H1 (cell line): ENCODE measurements around the gene ASTN2. TPM values are rescaled to one million over a fixed set of nuclear protein-coding genes. Genes with fewer than 3 reads are reported as not detected.

Source experiments
- CTCF ChIA-PET: fragments of 300-600 bp; sonication (Branson Sonifier 250); formaldehyde crosslinking; loops from one replicate; lab custom pipeline; 2021; ENCODE audit not compliant: partially characterized antibody; lab: Charles Lee
- POLR2A ChIA-PET: fragments of 300-600 bp; sonication (Branson Sonifier 250); formaldehyde crosslinking; loops from one replicate; lab custom pipeline; 2021; ENCODE audit warnings: inconsistent platforms; ENCODE audit not compliant: partially characterized antibody; lab: Charles Lee
- DNase-seq, 2 experiments: peaks; one replicate each; pipeline versions ENCODE4 v3.0.0 to v3.0.0-alpha.2; 2010 to 2022; ENCODE audit warnings: low spot score in 2 of 2, low read depth in 1 of 2, mixed read lengths in 1 of 2
- FAIRE-seq: peaks from 2 replicates; lab custom pipeline; 2011; peaks lifted over from hg19 to GRCh38; lab: Jason Lieb, UNC
- H2AFZ ChIP-seq: 2 replicates; pipeline ENCODE4 v1.8.1; 2012; ENCODE audit warnings: low read length, inconsistent platforms
- H2AK5ac ChIP-seq: 2 replicates; pipeline ENCODE4 v1.6.1; 2013; ENCODE audit warnings: low read depth, low read length
- H2BK120ac ChIP-seq: replicated peaks from 2 replicates; pipeline ENCODE3; 2013; ENCODE audit warnings: low read depth, low read length, inconsistent platforms
- H2BK12ac ChIP-seq: 2 replicates; pipeline ENCODE4 v1.6.1; 2013; ENCODE audit warnings: low read depth, low read length
- H2BK15ac ChIP-seq: 2 replicates; pipeline ENCODE4 v1.6.1; 2013; ENCODE audit warnings: low read length
- H2BK20ac ChIP-seq: 2 replicates; pipeline ENCODE4 v1.6.1; 2013; ENCODE audit warnings: low read length
- H2BK5ac ChIP-seq: 2 replicates; pipeline ENCODE4 v1.6.1; 2013; ENCODE audit warnings: low read depth, low read length
- H3K14ac ChIP-seq: 2 replicates; pipeline ENCODE4 v1.6.1; 2013; ENCODE audit warnings: inconsistent platforms; ENCODE audit not compliant: insufficient read length
- H3K18ac ChIP-seq: 2 replicates; pipeline ENCODE4 v1.6.1; 2013; ENCODE audit warnings: low read length; ENCODE audit errors: extremely low read depth
- H3K23ac ChIP-seq: 2 replicates; pipeline ENCODE4 v1.6.1; 2013; ENCODE audit warnings: inconsistent platforms; ENCODE audit not compliant: insufficient read length
- H3K23me2 ChIP-seq: 2 replicates; pipeline ENCODE4 v1.6.1; 2013; ENCODE audit warnings: low read depth, low read length
- H3K27ac ChIP-seq: 2 replicates; pipeline ENCODE4 v1.6.1; 2011; ENCODE audit warnings: low read depth, low read length, inconsistent platforms
- H3K27me3 ChIP-seq, 4 experiments: replicated peaks in 1 of 4; 1 replicate in 1 of 4; 2 replicates in 3 of 4; pipeline versions ENCODE4 v1.6.1 to v1.8.1; 2011 to 2013; ENCODE audit warnings: low read length in 3 of 4, mild to moderate bottlenecking in 3 of 4, inconsistent platforms in 2 of 4, mixed read lengths in 2 of 4, moderate library complexity in 1 of 4; ENCODE audit not compliant: control insufficient read depth in 3 of 4, insufficient read depth in 3 of 4; ENCODE audit errors: extremely low read depth in 1 of 4
- H3K36me3 ChIP-seq, 4 experiments: 2 replicates each; pipeline versions ENCODE4 v1.6.1 to v1.8.1; 2011 to 2013; ENCODE audit warnings: mild to moderate bottlenecking in 4 of 4, low read length in 3 of 4, moderate library complexity in 2 of 4, control low read depth in 1 of 4, inconsistent platforms in 1 of 4; ENCODE audit not compliant: insufficient read depth in 4 of 4, control insufficient read depth in 2 of 4
- H3K4ac ChIP-seq: replicated peaks from 2 replicates; pipeline ENCODE3; 2013; ENCODE audit warnings: low read length, low read depth, mixed read lengths, inconsistent platforms; ENCODE audit not compliant: insufficient read length
- H3K4me1 ChIP-seq, 4 experiments: replicated peaks in 1 of 4; 1 replicate in 1 of 4; 2 replicates in 3 of 4; pipeline versions ENCODE4 v1.6.1 to v1.8.1; 2011 to 2013; ENCODE audit warnings: low read length in 3 of 4, inconsistent platforms in 2 of 4, mixed read lengths in 1 of 4; ENCODE audit not compliant: insufficient read depth in 4 of 4, control insufficient read depth in 3 of 4
- H3K4me2 ChIP-seq, 2 experiments: 2 replicates each; pipeline versions ENCODE4 v1.6.1 to v1.8.1; 2011 to 2013; ENCODE audit warnings: low read depth in 2 of 2, low read length in 2 of 2, control low read depth in 1 of 2, inconsistent platforms in 1 of 2, mild to moderate bottlenecking in 1 of 2; ENCODE audit not compliant: insufficient read depth in 1 of 2
- H3K4me3 ChIP-seq, 4 experiments: fragments of 200-600, 300-600 bp in 1 of 4; sonication (generic), shearing (Covaris generic), sonication (Bioruptor Twin) in 1 of 4; 2 replicates each; pipeline versions ENCODE4 v1.5.1 to v1.8.1; 2011 to 2016; ENCODE audit warnings: low read length in 4 of 4, low read depth in 3 of 4, control low read depth in 2 of 4, inconsistent platforms in 2 of 4, mild to moderate bottlenecking in 2 of 4, mixed read lengths in 1 of 4, moderate library complexity in 1 of 4; ENCODE audit not compliant: insufficient read depth in 2 of 4; ENCODE audit errors: extremely low read depth in 1 of 4
- H3K56ac ChIP-seq: replicated peaks from 2 replicates; pipeline ENCODE3; 2013; ENCODE audit warnings: low read depth, mild to moderate bottlenecking, mixed read lengths, low read length, inconsistent platforms; ENCODE audit not compliant: insufficient read length
- H3K79me1 ChIP-seq: 2 replicates; pipeline ENCODE4 v1.6.1; 2013; ENCODE audit warnings: low read depth, low read length, control low read depth
- H3K79me2 ChIP-seq, 2 experiments: 2 replicates each; pipeline versions ENCODE4 v1.6.1 to v1.8.1; 2012 to 2013; ENCODE audit warnings: low read length in 2 of 2, mild to moderate bottlenecking in 2 of 2, inconsistent platforms in 1 of 2; ENCODE audit not compliant: insufficient read depth in 2 of 2, control insufficient read depth in 1 of 2
- H3K9ac ChIP-seq, 4 experiments: replicated peaks in 1 of 4; 1 replicate in 1 of 4; 2 replicates in 3 of 4; pipeline versions ENCODE4 v1.6.1 to v1.8.1; 2011 to 2013; ENCODE audit warnings: low read depth in 3 of 4, low read length in 3 of 4, control low read depth in 2 of 4, mild to moderate bottlenecking in 2 of 4, moderate library complexity in 2 of 4, inconsistent platforms in 1 of 4; ENCODE audit errors: extremely low read depth in 1 of 4
- H3K9me3 ChIP-seq, 2 experiments: 2 replicates each; pipeline versions ENCODE4 v1.6.1 to v1.8.1; 2012 to 2013; ENCODE audit warnings: mild to moderate bottlenecking in 2 of 2, moderate library complexity in 2 of 2, control low read depth in 1 of 2, inconsistent platforms in 1 of 2, low read depth in 1 of 2, low read length in 1 of 2, mixed read lengths in 1 of 2; ENCODE audit not compliant: insufficient read depth in 2 of 2
- H4K20me1 ChIP-seq, 2 experiments: replicated peaks in 1 of 2; 2 replicates each; pipeline versions ENCODE3 to v1.8.1; 2011 to 2013; ENCODE audit warnings: inconsistent platforms in 2 of 2, low read length in 2 of 2, mild to moderate bottlenecking in 1 of 2; ENCODE audit not compliant: insufficient read depth in 2 of 2, control insufficient read depth in 1 of 2
- H4K5ac ChIP-seq: 2 replicates; pipeline ENCODE4 v1.6.1; 2013; ENCODE audit warnings: low read length, low read depth, mixed read lengths, inconsistent platforms; ENCODE audit not compliant: insufficient read length
- H4K8ac ChIP-seq: 2 replicates; pipeline ENCODE4 v1.8.0; 2013; ENCODE audit warnings: mild to moderate bottlenecking, moderate library complexity, low read length, inconsistent platforms; ENCODE audit not compliant: insufficient read depth; ENCODE audit errors: extremely low read depth
- H4K91ac ChIP-seq: replicated peaks from 2 replicates; pipeline ENCODE3; 2013; ENCODE audit warnings: low read length, mixed read lengths, inconsistent platforms; ENCODE audit not compliant: insufficient read length
- CREB1 ChIP-seq: IDR thresholded peaks from 2 replicates; pipeline ENCODE4 v1.6.1; 2012; ENCODE audit warnings: inconsistent platforms
- JUN ChIP-seq: IDR thresholded peaks from 2 replicates; pipeline ENCODE4 v1.6.1; 2011; ENCODE audit warnings: low read depth, mild to moderate bottlenecking, improper control_type of control experiment, low read length
- JUND ChIP-seq: IDR thresholded peaks from 2 replicates; pipeline ENCODE4 v1.6.1; 2011; ENCODE audit warnings: mild to moderate bottlenecking, improper control_type of control experiment, low read length
- KDM1A ChIP-seq: fragments of 200-600, 300-600 bp; sonication (generic); IDR thresholded peaks from 2 replicates; pipeline ENCODE4 v1.7.1; 2016; ENCODE audit warnings: mild to moderate bottlenecking, low read length, borderline replicate concordance
- KDM5A ChIP-seq: fragments of 200-600 bp; IDR thresholded peaks from 2 replicates; pipeline ENCODE4 v1.7.1; 2012; ENCODE audit warnings: mild to moderate bottlenecking, low read length, inconsistent platforms, mixed read lengths
- RBBP5 ChIP-seq: IDR thresholded peaks from 2 replicates; pipeline ENCODE4 v1.7.1; 2012; ENCODE audit warnings: low read depth, mild to moderate bottlenecking, inconsistent platforms, low read length, moderate library complexity, borderline replicate concordance
- RXRA ChIP-seq: IDR thresholded peaks from 2 replicates; pipeline ENCODE4 v1.6.1; 2011; ENCODE audit warnings: low read depth, mild to moderate bottlenecking, low read length, moderate library complexity; ENCODE audit not compliant: insufficient read depth
- SIN3A ChIP-seq, 2 experiments: IDR thresholded peaks in 1 of 2; conservative IDR thresholded peaks in 1 of 2; 2 replicates each; pipeline ENCODE4 v1.6.1; 2011 to 2012; ENCODE audit warnings: low read length in 2 of 2, improper control_type of control experiment in 1 of 2, low read depth in 1 of 2, mild to moderate bottlenecking in 1 of 2
- SRF ChIP-seq: IDR thresholded peaks from 2 replicates; pipeline ENCODE4 v1.6.1; 2011; ENCODE audit warnings: mild to moderate bottlenecking, low read depth, low read length, moderate library complexity
- TAF7 ChIP-seq: optimal IDR thresholded peaks from 2 replicates; pipeline ENCODE3; 2011; ENCODE audit warnings: low read depth, mild to moderate bottlenecking, inconsistent platforms, low read length, moderate library complexity, borderline replicate concordance
- USF2 ChIP-seq: IDR thresholded peaks from 2 replicates; pipeline ENCODE4 v1.6.1; 2011; ENCODE audit warnings: low read length, improper control_type of control experiment
- WGBS, 2 experiments: shearing (Covaris generic) in 1 of 2; methylation state at CpG; one replicate each; pipeline versions ENCODE4 v1.1.6 to v1.1.7; 2013 to 2015; ENCODE audit warnings: low lambda C conversion rate in 2 of 2, mixed read lengths in 2 of 2, inconsistent platforms in 1 of 2, low coverage in 1 of 2, missing lambda C conversion rate in 1 of 2; ENCODE audit not compliant: insufficient replicate concordance in 2 of 2, insufficient coverage in 1 of 2, insufficient read length in 1 of 2; ENCODE audit errors: extremely low coverage in 1 of 2, missing lambda C conversion rate in 1 of 2; 5-methylcytosine and 5-hydroxymethylcytosine counted together
- polyA plus RNA-seq, 7 experiments: library from polyadenylated mRNA; depleted of rRNA in 3 of 7; stranded (reverse) in 5 of 7; unstranded in 2 of 7; fragments of >200 nt in 5 of 7; fragments of 200-250 nt in 2 of 7; gene quantifications; 1 replicate in 5 of 7; 2 replicates in 1 of 7; 4 replicates in 1 of 7; pipeline versions ENCODE4 v1.2.1 to v1.2.3, GENCODE V29; 2011 to 2013; ENCODE audit warnings: missing spikeins in 2 of 7, mixed read lengths in 2 of 7
- total RNA-seq: library from RNA; stranded (reverse); fragmentation: NEBNext Ultra II Directional; extraction: Animal tissue kit (Norgen Biotek cat#: 25700); gene quantifications from 2 replicates; pipeline ENCODE4 v1.2.1, GENCODE V29; 2021
- TF ChIP-seq, protein P1 (sequence below): IDR thresholded peaks from 2 replicates; pipeline ENCODE4 v1.6.1; 2012; ENCODE audit warnings: low read length, inconsistent platforms

The ASTN2 gene
- total and polyA plus RNA-seq, 2 of the 8 experiments (the other 6 are each of a cell fraction or from before 2014, with no cell fraction given): 8.2 to 13.7 TPM

- DNase-seq (no peak), FAIRE-seq (no peak)
- CTCF ChIA-PET: interaction anchor here (0.9 kb wide), 1 partner anchor 77 kb away, joined by 4 read pairs; no protein-coding TSS in a partner anchor
- Histone ChIP-seq H3K14ac (no peak overlapping the region), H2BK12ac (no peak overlapping the region), H3K4me1 (peaks cover 0 to 3% (median 0%) of the 10 kb centered on the region in 4 experiments; a peak in 1 of 7 replicates), H4K20me1 (no peaks in the 10 kb centered on the region), H3K27me3 (no peaks in the 10 kb centered on the region), H3K18ac (no peak overlapping the region), H2BK5ac (no peak overlapping the region), H2BK15ac (no peak overlapping the region), H2AK5ac (no peak overlapping the region), H3K4me2 (no peak overlapping the region), H2BK20ac (no peak overlapping the region), H3K79me2 (no peaks in the 10 kb centered on the region), H3K23me2 (no peaks in the 10 kb centered on the region), H2AFZ (no peak overlapping the region), H3K4ac (no peak overlapping the region), H3K9me3 (no peaks in the 10 kb centered on the region), H3K36me3 (no peaks in the 10 kb centered on the region), H3K23ac (no peak overlapping the region), H3K56ac (no peak overlapping the region), H3K4me3 (no peak overlapping the region), H3K79me1 (no peaks in the 10 kb centered on the region), H3K27ac (no peak overlapping the region), H4K91ac (no peak overlapping the region), H4K8ac (no peak overlapping the region), H2BK120ac (no peak overlapping the region), H4K5ac (no peak overlapping the region), H3K9ac (no peak overlapping the region)
- POLR2A ChIA-PET: no interaction called here
- WGBS, 2 experiments: 94% methylated on average over 1 of the region's 1 CpG; no CpG with 5 or more reads in 1 of the 2 experiments
- no peak for TF ChIP-seq RXRA
- no peak for TF ChIP-seq SIN3A (conservative IDR thresholded peaks at IDR 0.05 in 1 of 2, IDR thresholded peaks at IDR 0.05 in 1 of 2; ENCODE audit: low read depth in 1 of 2, low read length in 2 of 2)
- TF ChIP-seq JUN: no peak
- no peak for TF ChIP-seq CREB1
- no peak for TF ChIP-seq USF2
- TF ChIP-seq RBBP5: no peak
- no peak for TF ChIP-seq KDM1A
- TF ChIP-seq JUND: no peak
- no peak for TF ChIP-seq TAF7
- TF ChIP-seq SRF: no peak
- no peak for TF ChIP-seq KDM5A
- TF ChIP-seq, protein P1, sequence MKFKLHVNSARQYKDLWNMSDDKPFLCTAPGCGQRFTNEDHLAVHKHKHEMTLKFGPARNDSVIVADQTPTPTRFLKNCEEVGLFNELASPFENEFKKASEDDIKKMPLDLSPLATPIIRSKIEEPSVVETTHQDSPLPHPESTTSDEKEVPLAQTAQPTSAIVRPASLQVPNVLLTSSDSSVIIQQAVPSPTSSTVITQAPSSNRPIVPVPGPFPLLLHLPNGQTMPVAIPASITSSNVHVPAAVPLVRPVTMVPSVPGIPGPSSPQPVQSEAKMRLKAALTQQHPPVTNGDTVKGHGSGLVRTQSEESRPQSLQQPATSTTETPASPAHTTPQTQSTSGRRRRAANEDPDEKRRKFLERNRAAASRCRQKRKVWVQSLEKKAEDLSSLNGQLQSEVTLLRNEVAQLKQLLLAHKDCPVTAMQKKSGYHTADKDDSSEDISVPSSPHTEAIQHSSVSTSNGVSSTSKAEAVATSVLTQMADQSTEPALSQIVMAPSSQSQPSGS: no peak
Observed at GRCh38 chr9:116888066-116888465, 526.8 kb downstream of the ASTN2 start.
